NCI-H2029 (cell line): ENCODE data around the gene ZNF124.
"Not testable (repeated sequence)": the region's sequence is repeated elsewhere in the genome, so short reads cannot be mapped to it uniquely, and the experiment has no call there.

ENCODE experiments used
- DNase-seq: peaks from one replicate; lab custom pipeline; 2025; lab: John Stamatoyannopoulos, UW

The ZNF124 gene

GRCh38 chr1:247171875-247172563, at the start of gene ZNF124:
TSS of gene ZNF124 (minus strand) at chr1:247172020. CDS start at chr1:247171877, 143 bp downstream.
- not testable (repeated sequence) for DNase-seq

- not testable (repeated sequence) for DNase-seq
These were observed 48.5 kb upstream of the ZNF124 start for GRCh38 chr1:247220280-247220679.

- no peak for DNase-seq
These were observed 46.4 kb upstream of the ZNF124 start for GRCh38 chr1:247218121-247218651.

- DNase-seq = no peak
These were observed 44.4 kb upstream of the ZNF124 start for GRCh38 chr1:247216261-247216660.

GRCh38 chr1:247212627-247213617, 41.1 kb upstream of the ZNF124 start:
- DNase-seq = no peak

- DNase-seq = no peak
These were observed 40.2 kb upstream of the ZNF124 start for GRCh38 chr1:247212012-247212411.

GRCh38 chr1:247211339-247211738, 39.5 kb upstream of the ZNF124 start:
- DNase-seq = no peak

- DNase-seq = peak; percentile 92
These were observed 38.7 kb upstream of the ZNF124 start for GRCh38 chr1:247210376-247211117.

GRCh38 chr1:247210062-247210375, 38.2 kb upstream of the ZNF124 start:
- DNase-seq = no peak

GRCh38 chr1:247209396-247209795, 37.6 kb upstream of the ZNF124 start:
- DNase-seq = no peak

GRCh38 chr1:247204177-247204647, 32.4 kb upstream of the ZNF124 start:
- no peak for DNase-seq

GRCh38 chr1:247198781-247199180, 27.0 kb upstream of the ZNF124 start:
- no peak for DNase-seq

GRCh38 chr1:247193958-247194357, 22.1 kb upstream of the ZNF124 start:
- DNase-seq = no peak

GRCh38 chr1:247189981-247190798, 18.4 kb upstream of the ZNF124 start:
- no peak for DNase-seq

- no peak for DNase-seq
These were observed 13.8 kb upstream of the ZNF124 start for GRCh38 chr1:247185667-247186066.

- DNase-seq = no peak
These were observed 12.4 kb upstream of the ZNF124 start for GRCh38 chr1:247184254-247184653.

GRCh38 chr1:247182994-247183393, 11.2 kb upstream of the ZNF124 start:
- no peak for DNase-seq

GRCh38 chr1:247180581-247180980, 8.8 kb upstream of the ZNF124 start:
- no peak for DNase-seq

GRCh38 chr1:247177755-247178154, 5.9 kb upstream of the ZNF124 start:
- DNase-seq = no peak

GRCh38 chr1:247175458-247175857, 3.6 kb upstream of the ZNF124 start:
- DNase-seq = no peak

GRCh38 chr1:247173431-247173830, 1.6 kb upstream of the ZNF124 start:
- no peak for DNase-seq
